ENCODE data around the gene HOXB8.

DNA sequence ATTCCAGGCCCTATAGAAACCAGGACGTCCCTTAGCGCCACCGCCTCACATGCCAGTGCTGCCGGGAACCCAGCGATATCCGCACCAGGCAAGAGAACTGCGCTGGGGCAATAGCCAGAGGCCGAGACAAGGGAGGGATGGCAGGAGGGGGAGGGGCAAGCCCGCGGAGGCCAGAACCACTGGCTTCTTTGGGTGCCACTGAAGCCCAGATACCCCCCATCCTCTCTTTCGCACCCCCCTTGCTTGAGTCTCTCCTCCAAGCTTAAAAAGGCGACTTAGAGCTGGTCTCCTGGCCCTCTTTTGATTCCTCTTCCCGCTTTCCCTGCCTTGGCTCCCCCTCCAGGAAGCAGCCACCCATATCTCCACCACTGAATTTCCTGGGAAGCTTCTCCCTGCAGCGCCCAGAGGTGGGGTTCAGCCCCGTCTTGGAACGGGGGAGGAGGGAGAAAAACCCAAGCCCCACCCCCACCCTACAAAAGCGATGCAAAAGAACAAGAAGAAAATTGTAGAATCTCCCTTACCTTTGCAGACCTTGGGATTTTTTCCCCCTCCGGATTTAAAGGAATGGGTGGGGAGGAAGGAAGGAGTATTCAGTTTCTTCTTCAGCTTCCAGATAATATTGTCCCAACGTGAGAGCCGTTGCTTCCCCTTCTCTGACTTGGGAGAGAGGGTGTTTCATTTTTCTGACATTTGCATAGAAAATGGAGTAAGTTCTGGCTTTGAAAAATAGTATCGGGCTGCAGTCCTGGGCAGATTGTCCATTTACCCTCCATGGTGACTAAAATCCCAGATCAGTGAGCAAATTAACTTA lies 10.9 kb downstream of the HOXB8 start:
- TF ChIP-seq, protein P1, sequence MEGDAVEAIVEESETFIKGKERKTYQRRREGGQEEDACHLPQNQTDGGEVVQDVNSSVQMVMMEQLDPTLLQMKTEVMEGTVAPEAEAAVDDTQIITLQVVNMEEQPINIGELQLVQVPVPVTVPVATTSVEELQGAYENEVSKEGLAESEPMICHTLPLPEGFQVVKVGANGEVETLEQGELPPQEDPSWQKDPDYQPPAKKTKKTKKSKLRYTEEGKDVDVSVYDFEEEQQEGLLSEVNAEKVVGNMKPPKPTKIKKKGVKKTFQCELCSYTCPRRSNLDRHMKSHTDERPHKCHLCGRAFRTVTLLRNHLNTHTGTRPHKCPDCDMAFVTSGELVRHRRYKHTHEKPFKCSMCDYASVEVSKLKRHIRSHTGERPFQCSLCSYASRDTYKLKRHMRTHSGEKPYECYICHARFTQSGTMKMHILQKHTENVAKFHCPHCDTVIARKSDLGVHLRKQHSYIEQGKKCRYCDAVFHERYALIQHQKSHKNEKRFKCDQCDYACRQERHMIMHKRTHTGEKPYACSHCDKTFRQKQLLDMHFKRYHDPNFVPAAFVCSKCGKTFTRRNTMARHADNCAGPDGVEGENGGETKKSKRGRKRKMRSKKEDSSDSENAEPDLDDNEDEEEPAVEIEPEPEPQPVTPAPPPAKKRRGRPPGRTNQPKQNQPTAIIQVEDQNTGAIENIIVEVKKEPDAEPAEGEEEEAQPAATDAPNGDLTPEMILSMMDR (IDR thresholded peaks at IDR 0.05; ENCODE audit: low read depth, low read length) = no peak
- no peak for TF ChIP-seq EZH2phosphoT487 (IDR thresholded peaks at IDR 0.05; ENCODE audit: low read depth)

Data from OCI-LY3 (cell line).